K562 (cell line): ENCODE data around the gene PLCB1. TPM values are rescaled to one million over a fixed set of nuclear protein-coding genes. Genes with fewer than 3 reads are reported as not detected.

Experiments used
- ATAC-seq: fragments of 200-7000 bp; cut with Tn5 transposase; 3 replicates; pipeline ENCODE4 v1.9.1; 2020; ENCODE audit warnings: moderate library complexity
- BruUV-seq: library from RNA; stranded (reverse); fragments of 400-500 nt; replicated peaks from 2 replicates; lab custom pipeline; 2021; lab: Mats Ljungman, UMichigan
- CTCF ChIA-PET: fragments of 300-600 bp; formaldehyde crosslinking; extraction: SDS; loops from one replicate; lab custom pipeline; 2021; ENCODE audit warnings: low intra/inter-chr PET ratio; lab: Yijun Ruan, JAX
- POLR2A ChIA-PET: fragments of 300-600, 350-650 bp; sonication (Branson Sonifier 250); formaldehyde crosslinking; extraction: SDS; loops from one replicate; lab custom pipeline; 2021; ENCODE audit warnings: antibody characterized with exemption, inconsistent platforms; lab: Yijun Ruan, JAX
- DNase-seq, 4 experiments: peaks; one replicate each; pipeline versions ENCODE4 v3.0.0 to v3.0.0-alpha.2; 2011 to 2018; ENCODE audit warnings: low spot score in 3 of 4, mixed read lengths in 3 of 4; ENCODE audit errors: extremely low read depth in 1 of 4
- FAIRE-seq: peaks from 2 replicates; lab custom pipeline; 2011; peaks lifted over from hg19 to GRCh38; lab: Jason Lieb, UNC
- H2AFZ ChIP-seq: 2 replicates; pipeline ENCODE4 v1.6.0; 2011; ENCODE audit warnings: low read depth, low read length, control low read depth, inconsistent platforms
- H3K27ac ChIP-seq: fragments of 200-600 bp; 3 replicates; pipeline ENCODE4 v1.8.0; 2011; ENCODE audit warnings: low read depth, mild to moderate bottlenecking, control low read depth, inconsistent platforms, low read length, moderate library complexity, mixed read lengths; ENCODE audit errors: extremely low read depth
- H3K27me3 ChIP-seq, 2 experiments: fragments of 300-600 bp in 1 of 2; 2 replicates in 1 of 2; 3 replicates in 1 of 2; pipeline versions ENCODE4 v1.6.0 to v1.8.0; 2011; ENCODE audit warnings: inconsistent platforms in 2 of 2, low read length in 2 of 2, mild to moderate bottlenecking in 1 of 2, mixed read lengths in 1 of 2, moderate library complexity in 1 of 2; ENCODE audit not compliant: control insufficient read depth in 2 of 2, insufficient read depth in 2 of 2
- H3K36me3 ChIP-seq: fragments of 300-600 bp; 3 replicates; pipeline ENCODE4 v1.8.0; 2011; ENCODE audit warnings: mild to moderate bottlenecking, low read length, inconsistent platforms; ENCODE audit not compliant: control insufficient read depth, insufficient read depth
- H3K4me1 ChIP-seq, 2 experiments: fragments of 200-600 bp in 1 of 2; replicated peaks in 1 of 2; 2 replicates in 1 of 2; 3 replicates in 1 of 2; pipeline versions ENCODE4 v1.5.1 to v1.8.0; 2011; ENCODE audit warnings: inconsistent platforms in 2 of 2, low read length in 2 of 2, mild to moderate bottlenecking in 1 of 2, mixed read lengths in 1 of 2, moderate library complexity in 1 of 2; ENCODE audit not compliant: control insufficient read depth in 2 of 2, insufficient read depth in 2 of 2
- H3K4me2 ChIP-seq: 2 replicates; pipeline ENCODE4 v1.6.1; 2011; ENCODE audit warnings: low read length, control low read depth, inconsistent platforms, mixed read lengths; ENCODE audit not compliant: insufficient read depth
- H3K4me3 ChIP-seq: fragments of 200-600 bp; sonication (generic), shearing (Covaris generic); 2 replicates; pipeline ENCODE4 v1.5.1; 2016; ENCODE audit warnings: control low read depth, inconsistent platforms
- H3K79me2 ChIP-seq: fragments of 200-600 bp; 3 replicates; pipeline ENCODE4 v1.8.0; 2011; ENCODE audit warnings: low read length, inconsistent platforms; ENCODE audit not compliant: control insufficient read depth, insufficient read depth
- H3K9ac ChIP-seq, 2 experiments: 2 replicates each; pipeline versions ENCODE4 v1.6.0 to v1.6.1; 2011; ENCODE audit warnings: low read depth in 2 of 2, low read length in 2 of 2, control low read depth in 1 of 2, inconsistent platforms in 1 of 2, mild to moderate bottlenecking in 1 of 2, mixed read lengths in 1 of 2; ENCODE audit not compliant: insufficient read depth in 1 of 2
- H3K9me1 ChIP-seq: one replicate; pipeline ENCODE4 v1.6.0; 2011; ENCODE audit warnings: inconsistent platforms, mild to moderate bottlenecking, low read length, moderate library complexity; ENCODE audit not compliant: control insufficient read depth, insufficient read depth
- H3K9me3 ChIP-seq: replicated peaks from 2 replicates; pipeline ENCODE4 v1.5.1; 2011; ENCODE audit warnings: low read depth, low read length, inconsistent platforms; ENCODE audit not compliant: control insufficient read depth, insufficient read depth
- H4K20me1 ChIP-seq: replicated peaks from 2 replicates; pipeline ENCODE4 v1.6.1; 2011; ENCODE audit warnings: low read length, inconsistent platforms, mixed read lengths; ENCODE audit not compliant: control insufficient read depth, insufficient read depth
- BACH1 ChIP-seq: fragments of 200-800 bp; sonication (Bioruptor generic); IDR thresholded peaks from 2 replicates; pipeline ENCODE4 v1.6.1; 2016; ENCODE audit warnings: missing genetic modification characterization, missing compliant biosample characterization
- DMBX1 ChIP-seq: fragments of 250-450 bp; sonication (Bioruptor Pico); IDR thresholded peaks from 2 replicates; pipeline ENCODE4 v1.8.0; 2022; ENCODE audit warnings: inconsistent platforms, mild to moderate bottlenecking, moderate library complexity, borderline replicate concordance
- ERF ChIP-seq: fragments of 450-650 bp; formaldehyde crosslinking; IDR thresholded peaks from 2 replicates; pipeline ENCODE4 v1.4.0; 2020; ENCODE audit warnings: mild to moderate bottlenecking, mixed read lengths
- GATA2 ChIP-seq: sonication (generic); formaldehyde crosslinking; IDR thresholded peaks from 2 replicates; pipeline ENCODE4 v1.4.0; 2020; ENCODE audit warnings: mild to moderate bottlenecking, missing genetic modification reagents
- ZNF263 ChIP-seq: sonication (generic); formaldehyde crosslinking; IDR thresholded peaks from 2 replicates; pipeline ENCODE4 v1.8.0; 2022; ENCODE audit warnings: mild to moderate bottlenecking, missing genetic modification reagents, borderline replicate concordance
- in situ Hi-C: fragments of 300-500 bp; cut with MboI; formaldehyde crosslinking; loops from 4 replicates; pipeline ENCODE4 v1.15.0; 2018; ENCODE audit warnings: inconsistent platforms, mixed read lengths
- intact Hi-C: fragments of 100-400 bp; cut with micrococcal nuclease; formaldehyde crosslinking; loops from 2 replicates; pipeline ENCODE4 v1.14.2; 2022
- polyA plus RNA-seq, 8 experiments: library from polyadenylated mRNA; depleted of rRNA in 4 of 8; stranded (reverse) in 5 of 8; unstranded in 3 of 8; fragments of >200 nt; fragmentation: Nextera tagmentation in 2 of 8; fragmentation: Illumina TruSeq in 1 of 8; extraction: Ambion mirVana in 2 of 8; extraction: Trizol in 1 of 8; gene quantifications; 2 replicates each; pipeline versions ENCODE4 v1.2.1 to v1.2.3, GENCODE V29; 2011 to 2014; ENCODE audit warnings: inconsistent platforms in 1 of 8, missing spikeins in 1 of 8
- total RNA-seq, 7 experiments: library from RNA; depleted of rRNA in 6 of 7; stranded (reverse); fragments of >200 nt in 6 of 7; fragmentation: Illumina TruSeq in 2 of 7; extraction: Trizol in 2 of 7; gene quantifications; 2 replicates each; pipeline versions ENCODE4 v1.2.1 to v1.2.3, GENCODE V29; 2011 to 2021; ENCODE audit warnings: low replicate concordance in 1 of 7
- TF ChIP-seq, protein P1 (sequence below): sonication (generic); formaldehyde crosslinking; IDR thresholded peaks from 2 replicates; pipeline ENCODE4 v1.8.0; 2022; ENCODE audit warnings: mild to moderate bottlenecking, low read depth, missing genetic modification reagents
- TF ChIP-seq, protein P2 (sequence below): fragments of 250-450 bp; sonication (Bioruptor Pico); IDR thresholded peaks from 2 replicates; pipeline ENCODE4 v1.9.0; 2021; ENCODE audit warnings: mild to moderate bottlenecking, inconsistent platforms
- TF ChIP-seq, protein P3 (sequence below): sonication (generic); formaldehyde crosslinking; IDR thresholded peaks from 2 replicates; pipeline ENCODE4 v1.8.0; 2022; ENCODE audit warnings: mild to moderate bottlenecking, missing genetic modification reagents
- TF ChIP-seq, protein P4 (sequence below): fragments of 250-450 bp; sonication (Bioruptor Pico); IDR thresholded peaks from 2 replicates; pipeline ENCODE4 v1.6.1; 2021; ENCODE audit warnings: mild to moderate bottlenecking

The PLCB1 gene
- total and polyA plus RNA-seq, 9 of the 15 experiments (the other 6 are each of a cell fraction or from before 2014, with no cell fraction given): 0.34 to 3.1 (median 1.3) TPM

DNA sequence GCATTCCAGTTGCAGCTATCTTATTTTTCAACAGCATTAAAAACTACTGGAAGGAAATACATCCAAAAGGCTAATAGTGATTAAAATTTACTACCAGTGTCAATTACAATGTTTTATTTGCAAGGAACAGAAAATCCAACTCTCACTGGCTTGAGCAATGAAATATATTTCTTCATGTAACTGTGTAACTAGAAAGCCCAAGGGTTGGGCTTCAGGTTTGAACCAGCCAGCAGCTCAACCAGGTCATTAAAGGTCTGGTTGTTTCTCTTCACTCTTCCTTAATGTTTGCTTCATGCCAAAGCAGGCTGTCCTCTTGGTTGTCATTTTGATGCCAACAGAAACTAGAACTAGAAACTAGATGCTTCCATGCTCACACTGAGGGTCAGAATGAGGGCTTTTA, 437.7 kb downstream of the PLCB1 start:
- H3K9me3 ChIP-seq: no peaks in the 10 kb centered on the region; the same call in 1 of the 2 replicates
- H3K36me3 ChIP-seq: no peaks in the 10 kb centered on the region
- no peak for FAIRE-seq
- H2AFZ ChIP-seq: no peak overlapping the region
- no peaks in the 10 kb centered on the region for H3K27me3 ChIP-seq
- no peak overlapping the region for H3K4me2 ChIP-seq
- POLR2A ChIA-PET: no interaction called here
- CTCF ChIA-PET: no interaction called here
- DNase-seq: no peak
- TF ChIP-seq DMBX1 (CRISPR knock-in tag) (no peak), BACH1 (tag) (no peak), GATA2 (CRISPR knock-in tag) (no peak), ZNF263 (CRISPR knock-in tag) (no peak), ERF (CRISPR knock-in tag) (no peak)
- TF ChIP-seq, protein P1, sequence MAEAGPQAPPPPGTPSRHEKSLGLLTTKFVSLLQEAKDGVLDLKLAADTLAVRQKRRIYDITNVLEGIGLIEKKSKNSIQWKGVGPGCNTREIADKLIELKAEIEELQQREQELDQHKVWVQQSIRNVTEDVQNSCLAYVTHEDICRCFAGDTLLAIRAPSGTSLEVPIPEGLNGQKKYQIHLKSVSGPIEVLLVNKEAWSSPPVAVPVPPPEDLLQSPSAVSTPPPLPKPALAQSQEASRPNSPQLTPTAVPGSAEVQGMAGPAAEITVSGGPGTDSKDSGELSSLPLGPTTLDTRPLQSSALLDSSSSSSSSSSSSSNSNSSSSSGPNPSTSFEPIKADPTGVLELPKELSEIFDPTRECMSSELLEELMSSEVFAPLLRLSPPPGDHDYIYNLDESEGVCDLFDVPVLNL (CRISPR knock-in tag): no peak
- TF ChIP-seq, protein P2, sequence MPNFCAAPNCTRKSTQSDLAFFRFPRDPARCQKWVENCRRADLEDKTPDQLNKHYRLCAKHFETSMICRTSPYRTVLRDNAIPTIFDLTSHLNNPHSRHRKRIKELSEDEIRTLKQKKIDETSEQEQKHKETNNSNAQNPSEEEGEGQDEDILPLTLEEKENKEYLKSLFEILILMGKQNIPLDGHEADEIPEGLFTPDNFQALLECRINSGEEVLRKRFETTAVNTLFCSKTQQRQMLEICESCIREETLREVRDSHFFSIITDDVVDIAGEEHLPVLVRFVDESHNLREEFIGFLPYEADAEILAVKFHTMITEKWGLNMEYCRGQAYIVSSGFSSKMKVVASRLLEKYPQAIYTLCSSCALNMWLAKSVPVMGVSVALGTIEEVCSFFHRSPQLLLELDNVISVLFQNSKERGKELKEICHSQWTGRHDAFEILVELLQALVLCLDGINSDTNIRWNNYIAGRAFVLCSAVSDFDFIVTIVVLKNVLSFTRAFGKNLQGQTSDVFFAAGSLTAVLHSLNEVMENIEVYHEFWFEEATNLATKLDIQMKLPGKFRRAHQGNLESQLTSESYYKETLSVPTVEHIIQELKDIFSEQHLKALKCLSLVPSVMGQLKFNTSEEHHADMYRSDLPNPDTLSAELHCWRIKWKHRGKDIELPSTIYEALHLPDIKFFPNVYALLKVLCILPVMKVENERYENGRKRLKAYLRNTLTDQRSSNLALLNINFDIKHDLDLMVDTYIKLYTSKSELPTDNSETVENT (CRISPR knock-in tag): no peak
- TF ChIP-seq, protein P3, sequence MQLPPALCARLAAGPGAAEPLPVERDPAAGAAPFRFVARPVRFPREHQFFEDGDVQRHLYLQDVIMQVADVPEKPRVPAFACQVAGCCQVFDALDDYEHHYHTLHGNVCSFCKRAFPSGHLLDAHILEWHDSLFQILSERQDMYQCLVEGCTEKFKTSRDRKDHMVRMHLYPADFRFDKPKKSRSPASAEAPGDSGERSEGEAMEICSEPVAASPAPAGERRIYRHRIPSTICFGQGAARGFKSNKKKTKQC: no peak
- TF ChIP-seq, protein P4, sequence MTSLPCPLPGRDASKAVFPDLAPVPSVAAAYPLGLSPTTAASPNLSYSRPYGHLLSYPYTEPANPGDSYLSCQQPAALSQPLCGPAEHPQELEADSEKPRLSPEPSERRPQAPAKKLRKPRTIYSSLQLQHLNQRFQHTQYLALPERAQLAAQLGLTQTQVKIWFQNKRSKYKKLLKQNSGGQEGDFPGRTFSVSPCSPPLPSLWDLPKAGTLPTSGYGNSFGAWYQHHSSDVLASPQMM (CRISPR knock-in tag): no peak
- H3K27ac ChIP-seq: no peak overlapping the region
- no peaks in the 10 kb centered on the region for H3K9me1 ChIP-seq
- ATAC-seq: no peak
- in situ Hi-C loops: no loop called here
- no peak overlapping the region for H3K9ac ChIP-seq
- intact Hi-C loops: no loop called here
- H4K20me1 ChIP-seq: no peaks in the 10 kb centered on the region
- H3K4me1 ChIP-seq: no peaks in the 10 kb centered on the region
- no TSS peak for BruUV-seq
- H3K4me3 ChIP-seq: no peak overlapping the region
- H3K79me2 ChIP-seq: no peaks in the 10 kb centered on the region
